Measurements from ENCODE around the gene PPP2R3B.
A peak's percentile ranks its signal among the peaks of the same experiment; 100 is the strongest.

The PPP2R3B gene

GRCh38 chrX:368811-369562 lies 17.7 kb downstream of the PPP2R3B start:
- ATAC-seq (ENCODE audit: low read depth), result no peak; the same call in 1 of the 3 replicates
- Histone ChIP-seq H3K27me3 (ENCODE audit: insufficient read depth, poor library complexity, severe bottlenecking) (peaks cover 13% of the 10 kb centered on the region), H3K9me3 (ENCODE audit: severe bottlenecking) (no peaks in the 10 kb centered on the region), H3K4me1 (ENCODE audit: insufficient read depth, poor library complexity, severe bottlenecking) (no peaks in the 10 kb centered on the region), H3K4me3 (ENCODE audit: severe bottlenecking) (no peak overlapping the region), H3K27ac (ENCODE audit: poor library complexity, severe bottlenecking) (no peak overlapping the region), H3K36me3 (ENCODE audit: low read depth) (0 out of 2 replicates have a peak, but pooled peaks cover 3% of the 10 kb centered on the region)
- no peak for TF ChIP-seq CTCF (IDR thresholded peaks at IDR 0.05; ENCODE audit: poor library complexity, severe bottlenecking)
- DNase-seq (ENCODE audit: low spot score), result no peak

GRCh38 chrX:367866-368265 lies 18.8 kb downstream of the PPP2R3B start:
- ATAC-seq (ENCODE audit: low read depth), result no peak
- Histone ChIP-seq H3K27ac (ENCODE audit: poor library complexity, severe bottlenecking) (no peak overlapping the region), H3K4me1 (ENCODE audit: insufficient read depth, poor library complexity, severe bottlenecking) (no peaks in the 10 kb centered on the region), H3K9me3 (ENCODE audit: severe bottlenecking) (peaks cover 2% of the 10 kb centered on the region), H3K36me3 (ENCODE audit: low read depth) (0 out of 2 replicates have a peak, but pooled peaks cover 3% of the 10 kb centered on the region), H3K4me3 (ENCODE audit: severe bottlenecking) (no peak overlapping the region), H3K27me3 (ENCODE audit: insufficient read depth, poor library complexity, severe bottlenecking) (peaks cover 7% of the 10 kb centered on the region)
- no peak for TF ChIP-seq CTCF (IDR thresholded peaks at IDR 0.05; ENCODE audit: poor library complexity, severe bottlenecking)
- DNase-seq (ENCODE audit: low spot score), result no peak

DNA sequence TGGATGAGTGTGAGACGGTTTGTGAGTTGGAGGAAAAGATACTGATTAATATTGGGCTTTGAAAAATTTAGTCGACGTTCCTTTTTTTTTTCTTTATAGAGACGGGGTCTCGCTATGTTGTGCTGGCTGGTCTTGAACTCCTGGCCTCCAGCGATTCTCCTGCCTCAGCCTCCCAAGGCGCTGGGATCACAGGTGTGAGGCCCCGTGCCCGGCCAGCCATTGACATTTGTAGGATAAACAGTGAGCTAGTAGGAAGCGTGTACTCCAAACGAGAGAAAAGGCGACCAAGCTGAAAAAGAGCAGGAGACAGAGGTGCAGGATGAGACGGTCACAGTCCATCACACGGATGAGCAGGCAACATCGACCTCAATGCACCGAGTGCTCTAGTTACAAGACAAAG lies 19.4 kb downstream of the PPP2R3B start:
- Histone ChIP-seq H3K36me3 (ENCODE audit: low read depth) (0 out of 2 replicates have a peak, but pooled peaks cover 2% of the 10 kb centered on the region), H3K27ac (ENCODE audit: poor library complexity, severe bottlenecking) (no peak overlapping the region), H3K4me1 (ENCODE audit: insufficient read depth, poor library complexity, severe bottlenecking) (no peaks in the 10 kb centered on the region), H3K4me3 (ENCODE audit: severe bottlenecking) (no peak overlapping the region), H3K27me3 (ENCODE audit: insufficient read depth, poor library complexity, severe bottlenecking) (peaks cover 2% of the 10 kb centered on the region), H3K9me3 (ENCODE audit: severe bottlenecking) (peaks cover 2% of the 10 kb centered on the region)
- no peak for TF ChIP-seq CTCF (IDR thresholded peaks at IDR 0.05; ENCODE audit: poor library complexity, severe bottlenecking)
- no peak for DNase-seq (ENCODE audit: low spot score)
- ATAC-seq (ENCODE audit: low read depth), result no peak

DNA sequence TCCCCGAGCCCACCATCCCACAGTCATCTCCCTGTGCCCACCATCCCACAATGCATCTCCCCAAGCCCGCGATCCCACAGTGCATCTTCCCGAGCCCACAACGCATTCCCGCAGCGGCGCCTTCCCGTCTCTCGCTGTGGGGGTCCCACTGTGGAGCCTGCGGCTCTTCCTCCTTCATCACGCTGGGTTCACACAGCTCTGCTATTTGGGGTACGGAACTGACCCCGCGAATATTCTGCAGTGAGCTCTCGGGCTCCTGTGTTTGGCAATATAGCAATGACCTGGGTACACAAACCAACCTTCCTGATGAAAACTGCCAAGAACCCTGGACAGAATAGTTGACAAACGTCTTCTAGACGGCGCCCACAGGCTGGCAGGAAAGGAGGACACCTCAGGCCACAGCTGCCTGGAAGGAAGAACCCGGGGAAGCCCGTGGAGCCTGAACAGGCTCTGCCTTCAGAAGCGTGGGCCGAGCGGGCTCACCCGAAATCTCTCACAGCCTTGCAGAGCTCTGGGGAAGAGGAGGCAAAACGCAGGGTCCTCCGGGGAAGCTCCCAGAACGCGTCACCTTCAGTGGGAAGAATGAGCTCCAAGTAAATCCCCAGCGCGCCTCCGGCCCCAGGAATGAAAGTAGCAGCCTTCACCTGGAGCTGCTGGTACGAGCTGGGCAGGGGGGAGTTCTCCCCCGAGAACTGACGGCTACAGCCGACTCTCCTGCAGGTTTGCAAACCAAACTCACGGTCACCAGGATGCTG lies 22.9 kb downstream of the PPP2R3B start:
- Histone ChIP-seq H3K4me1 (ENCODE audit: insufficient read depth, poor library complexity, severe bottlenecking) (no peaks in the 10 kb centered on the region), H3K36me3 (ENCODE audit: low read depth) (peaks cover 25% of the 10 kb centered on the region), H3K9me3 (ENCODE audit: severe bottlenecking) (peaks cover 21% of the 10 kb centered on the region), H3K4me3 (ENCODE audit: severe bottlenecking) (no peak overlapping the region), H3K27ac (ENCODE audit: poor library complexity, severe bottlenecking) (no peak overlapping the region), H3K27me3 (ENCODE audit: insufficient read depth, poor library complexity, severe bottlenecking) (no peaks in the 10 kb centered on the region)
- TF ChIP-seq CTCF (IDR thresholded peaks at IDR 0.05; ENCODE audit: poor library complexity, severe bottlenecking), result no peak
- DNase-seq (ENCODE audit: low spot score) (peak; percentile 57), ATAC-seq (ENCODE audit: low read depth) (no peak)
